Measurements from ENCODE around the gene KIFC3.

Gene KIFC3

GRCh38 chr16:57711993-57712392 lies 90.3 kb downstream of the KIFC3 start:
- DNase-seq = no peak

- DNase-seq = no peak
Measured at GRCh38 chr16:57711346-57711745, 90.9 kb downstream of the KIFC3 start.

- DNase-seq = no peak
Measured at GRCh38 chr16:57709663-57710062, 92.6 kb downstream of the KIFC3 start.
